SH-SY5Y (cell line): ENCODE data around the gene MGAT3.

Source experiments
- GATA2 ChIP-seq: IDR thresholded peaks from 2 replicates; pipeline ENCODE4 v1.6.1; 2011; ENCODE audit warnings: mild to moderate bottlenecking, low read depth, low read length
- GATA3 ChIP-seq: IDR thresholded peaks from 2 replicates; pipeline ENCODE4 v1.6.1; 2011; ENCODE audit warnings: low read depth, mild to moderate bottlenecking, low read length, moderate library complexity

DNA sequence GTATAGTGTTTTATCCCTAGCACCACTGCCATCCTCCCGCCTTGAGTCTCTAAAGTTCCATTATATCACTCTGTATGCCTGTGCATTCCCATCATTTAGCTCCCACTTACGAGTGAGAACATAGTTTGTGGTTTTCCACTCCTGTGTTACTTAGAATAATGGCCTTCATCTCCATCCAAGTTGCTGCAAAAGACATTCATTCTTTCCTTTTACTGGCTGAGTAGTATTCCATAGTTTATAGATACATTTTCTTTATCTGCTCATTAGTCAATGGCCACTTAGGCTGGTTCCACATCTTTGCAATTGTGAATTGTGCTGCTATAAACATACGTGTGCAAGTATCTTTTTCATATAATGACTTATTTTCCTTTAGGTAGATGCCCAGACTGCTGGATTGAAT, 32.8 kb upstream of the MGAT3 start:
- no peak for TF ChIP-seq GATA2
- TF ChIP-seq GATA3, result no peak
